NCI-H69 (cell line): ENCODE measurements around the gene ANO1.
"Not testable (repeated sequence)": the region's sequence is repeated elsewhere in the genome, so short reads cannot be mapped to it uniquely, and the experiment has no call there.

Experiments used
- DNase-seq: peaks from one replicate; lab custom pipeline; 2025; lab: John Stamatoyannopoulos, UW

The ANO1 gene

GRCh38 chr11:70078095-70078780 lies at the start of gene ANO1:
Gene ANO1, plus strand, starts transcription at chr11:70078317. Its CDS starts 290 bp downstream, at chr11:70078607.
- DNase-seq: peak; percentile 62

GRCh38 chr11:70029115-70029860 lies 48.8 kb upstream of the ANO1 start:
- no peak for DNase-seq

- no peak for DNase-seq
Observed at GRCh38 chr11:70029861-70030380, 48.2 kb upstream of the ANO1 start.

GRCh38 chr11:70030412-70030811 lies 47.7 kb upstream of the ANO1 start:
- no peak for DNase-seq

- no peak for DNase-seq
Observed at GRCh38 chr11:70031631-70032469, 46.3 kb upstream of the ANO1 start.

GRCh38 chr11:70032470-70032795 lies 45.7 kb upstream of the ANO1 start:
- no peak for DNase-seq

- no peak for DNase-seq
Observed at GRCh38 chr11:70032943-70033710, 45.0 kb upstream of the ANO1 start.

- peak; percentile 92 for DNase-seq
Observed at GRCh38 chr11:70033711-70034070, 44.4 kb upstream of the ANO1 start.

GRCh38 chr11:70034740-70035365 lies 43.3 kb upstream of the ANO1 start:
- DNase-seq: peak; percentile 86

- DNase-seq: not testable (repeated sequence)
Observed at GRCh38 chr11:70035665-70036064, 42.5 kb upstream of the ANO1 start.

- DNase-seq: no peak
Observed at GRCh38 chr11:70036971-70037882, 40.9 kb upstream of the ANO1 start.

- no peak for DNase-seq
Observed at GRCh38 chr11:70038034-70038834, 39.9 kb upstream of the ANO1 start.

- no peak for DNase-seq
Observed at GRCh38 chr11:70040452-70040851, 37.7 kb upstream of the ANO1 start.

- no peak for DNase-seq
Observed at GRCh38 chr11:70040869-70041501, 37.1 kb upstream of the ANO1 start.

GRCh38 chr11:70043482-70043881 lies 34.6 kb upstream of the ANO1 start:
- no peak for DNase-seq

GRCh38 chr11:70046089-70046488 lies 32.0 kb upstream of the ANO1 start:
- DNase-seq: no peak

- DNase-seq: peak; percentile 54
Observed at GRCh38 chr11:70048279-70049024, 29.7 kb upstream of the ANO1 start.

GRCh38 chr11:70049045-70049444 lies 29.1 kb upstream of the ANO1 start:
- DNase-seq: no peak
